Inferior parietal cortex (tissue), 1 donor: ENCODE results near the gene EEF1AKMT2.
"Not testable (repeated sequence)": the region's sequence is repeated elsewhere in the genome, so short reads cannot be mapped to it uniquely, and the experiment has no call there.

Source experiments
- DNase-seq: peaks from one replicate; pipeline ENCODE4 v3.0.0-alpha.2; 2016; ENCODE audit errors: extremely low spot score

Gene EEF1AKMT2

GRCh38 chr10:124755581-124755980, 36.1 kb downstream of the EEF1AKMT2 start:
- no peak for DNase-seq

- DNase-seq: no peak
Measured at GRCh38 chr10:124754227-124754626, 37.5 kb downstream of the EEF1AKMT2 start.

DNA sequence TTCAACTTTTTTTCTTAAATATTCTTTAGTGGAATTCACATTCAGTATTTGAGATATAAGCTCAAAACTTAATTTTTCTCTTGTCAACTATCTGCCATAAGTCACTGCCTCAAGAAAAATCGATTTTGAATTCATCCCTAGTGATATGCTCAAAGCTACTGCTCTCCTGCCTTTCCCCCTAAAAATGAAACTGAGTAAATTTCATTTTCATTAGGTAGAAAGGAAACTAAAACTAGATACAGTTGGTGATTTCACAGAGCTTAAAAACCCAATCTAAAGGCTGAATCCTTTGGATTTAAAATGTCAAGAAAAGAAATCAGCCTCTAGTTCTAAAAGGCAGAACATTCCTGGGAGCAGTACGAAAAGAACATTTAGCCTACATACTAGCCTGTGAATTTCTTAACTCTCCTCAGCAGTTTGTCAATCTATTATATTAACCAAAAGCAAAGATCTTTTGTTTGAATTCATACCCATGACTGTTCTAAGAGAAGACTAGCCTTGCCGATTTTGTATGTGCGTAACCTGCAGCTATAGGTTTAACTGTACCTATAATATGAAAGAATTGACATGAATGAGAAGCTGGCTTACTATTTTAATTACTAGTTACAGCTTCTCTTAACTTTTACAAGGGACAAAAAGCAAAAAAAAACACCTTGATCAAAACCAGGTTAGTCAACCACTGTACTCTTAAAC, 42.6 kb downstream of the EEF1AKMT2 start:
- DNase-seq: no peak

DNA sequence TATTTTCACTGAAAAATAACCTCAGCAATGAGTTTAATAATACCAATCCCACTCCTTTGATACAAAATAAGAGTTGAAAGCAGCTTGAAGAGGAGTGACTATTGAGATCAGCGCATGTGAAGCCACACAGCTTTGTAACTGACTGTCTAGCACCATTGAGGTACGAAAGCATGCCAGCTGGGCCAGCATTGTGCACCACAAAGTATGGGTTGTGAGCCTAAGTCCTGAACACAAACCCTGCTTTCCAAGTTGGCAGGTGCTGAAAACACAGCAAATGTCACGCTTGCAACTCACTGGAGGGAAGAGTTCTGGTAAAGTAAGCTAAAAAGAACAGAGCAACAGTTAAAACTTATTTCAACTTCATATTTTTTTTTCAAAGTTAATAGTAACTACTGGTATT, 43.5 kb downstream of the EEF1AKMT2 start:
- no peak for DNase-seq

DNA sequence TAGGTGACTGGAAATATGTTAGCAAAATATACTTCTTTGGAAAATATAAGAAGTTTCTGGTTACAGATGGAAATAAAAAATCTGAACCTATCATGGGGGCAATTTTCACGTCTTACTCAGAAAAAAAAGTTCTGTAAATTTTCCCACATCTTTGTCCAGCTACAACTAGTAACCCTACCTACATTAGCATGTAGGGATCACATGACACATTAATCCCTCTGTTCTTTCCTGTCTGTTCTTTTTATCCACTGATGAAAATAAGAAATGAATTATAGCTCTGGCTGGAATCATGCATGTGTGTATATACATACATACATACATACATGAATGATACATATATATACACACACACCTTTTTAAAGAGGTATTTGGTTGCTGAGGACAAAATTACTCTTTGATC, 43.9 kb downstream of the EEF1AKMT2 start:
- DNase-seq: no peak

- DNase-seq: no peak
Measured at GRCh38 chr10:124746992-124747391, 44.7 kb downstream of the EEF1AKMT2 start.

GRCh38 chr10:124746447-124746846, 45.2 kb downstream of the EEF1AKMT2 start:
- not testable (repeated sequence) for DNase-seq

DNA sequence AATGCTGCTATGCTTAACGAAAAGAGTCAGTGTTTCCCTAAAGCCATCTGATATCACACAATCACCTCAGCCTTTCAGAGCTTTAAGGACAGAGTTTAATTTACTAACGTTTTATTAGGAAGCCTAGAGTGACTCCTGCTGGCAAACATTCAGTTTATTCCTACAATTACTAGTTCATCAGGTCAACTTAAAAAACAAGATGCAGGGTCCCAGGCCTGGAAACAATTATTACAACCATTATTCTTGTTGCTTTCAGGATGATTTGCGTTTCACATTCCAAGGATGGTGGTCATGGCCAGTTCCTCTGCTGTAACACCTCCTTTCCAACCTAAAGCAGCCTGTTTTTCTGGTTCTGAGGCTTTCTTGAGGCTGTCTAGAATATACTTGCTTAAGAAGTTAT, 46.0 kb downstream of the EEF1AKMT2 start:
- DNase-seq: peak; percentile 63

GRCh38 chr10:124745252-124745651, 46.4 kb downstream of the EEF1AKMT2 start:
- no peak for DNase-seq

DNA sequence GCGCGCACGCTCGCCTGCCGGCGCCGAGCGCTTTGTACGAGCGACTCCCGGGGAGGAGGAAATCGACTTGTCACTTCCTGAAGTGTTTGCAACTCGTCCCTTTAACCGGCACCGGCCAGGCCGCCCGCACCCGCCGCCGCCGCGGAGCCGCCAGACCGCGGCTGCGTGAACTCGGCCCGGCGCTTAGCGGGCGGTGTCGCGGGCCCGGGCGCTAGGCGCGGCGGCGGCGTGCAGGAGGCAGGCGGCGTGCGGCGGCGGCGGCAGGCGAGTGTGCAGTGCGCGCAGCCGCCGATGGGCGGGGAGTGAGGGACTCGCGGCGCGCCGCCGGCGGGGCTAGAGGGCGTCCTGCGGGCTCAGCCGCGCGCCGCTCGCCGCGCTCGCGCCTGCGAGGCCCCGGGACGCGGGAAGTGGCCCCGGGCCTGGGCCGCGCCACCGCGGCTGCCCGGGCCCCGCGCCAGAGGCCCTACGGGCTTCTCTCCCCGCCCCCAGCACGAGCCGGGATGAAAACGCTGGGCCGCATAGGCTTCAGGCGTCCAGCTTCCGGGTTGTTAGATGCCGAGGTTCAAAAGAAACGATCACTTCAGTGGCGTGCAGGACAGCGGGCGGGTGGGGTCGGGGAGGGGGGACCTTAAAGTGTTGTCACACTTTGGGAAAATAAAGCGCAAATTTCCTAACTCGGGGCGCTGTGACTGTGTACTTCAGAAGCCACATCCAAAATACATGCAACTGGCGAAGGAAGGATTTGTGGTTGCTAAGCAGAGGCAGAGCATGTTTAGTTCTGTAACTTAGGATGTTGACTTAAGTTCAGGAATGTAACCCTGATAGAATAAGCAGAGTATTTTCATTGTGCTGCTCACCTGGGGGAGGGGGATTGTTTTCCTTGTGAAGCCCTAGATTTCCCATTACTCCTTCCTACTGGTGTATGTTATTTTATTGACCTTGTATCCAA, 47.3 kb downstream of the EEF1AKMT2 start, which contains the start of gene FAM53B:
Gene FAM53B, minus strand, starts transcription at position 277 of the 949 bp plus-strand sequence. CDS start 37,665 bp downstream, outside the sequence.
- DNase-seq: peak; percentile 78

GRCh38 chr10:124743191-124744101, 48.2 kb downstream of the EEF1AKMT2 start:
- no peak for DNase-seq

DNA sequence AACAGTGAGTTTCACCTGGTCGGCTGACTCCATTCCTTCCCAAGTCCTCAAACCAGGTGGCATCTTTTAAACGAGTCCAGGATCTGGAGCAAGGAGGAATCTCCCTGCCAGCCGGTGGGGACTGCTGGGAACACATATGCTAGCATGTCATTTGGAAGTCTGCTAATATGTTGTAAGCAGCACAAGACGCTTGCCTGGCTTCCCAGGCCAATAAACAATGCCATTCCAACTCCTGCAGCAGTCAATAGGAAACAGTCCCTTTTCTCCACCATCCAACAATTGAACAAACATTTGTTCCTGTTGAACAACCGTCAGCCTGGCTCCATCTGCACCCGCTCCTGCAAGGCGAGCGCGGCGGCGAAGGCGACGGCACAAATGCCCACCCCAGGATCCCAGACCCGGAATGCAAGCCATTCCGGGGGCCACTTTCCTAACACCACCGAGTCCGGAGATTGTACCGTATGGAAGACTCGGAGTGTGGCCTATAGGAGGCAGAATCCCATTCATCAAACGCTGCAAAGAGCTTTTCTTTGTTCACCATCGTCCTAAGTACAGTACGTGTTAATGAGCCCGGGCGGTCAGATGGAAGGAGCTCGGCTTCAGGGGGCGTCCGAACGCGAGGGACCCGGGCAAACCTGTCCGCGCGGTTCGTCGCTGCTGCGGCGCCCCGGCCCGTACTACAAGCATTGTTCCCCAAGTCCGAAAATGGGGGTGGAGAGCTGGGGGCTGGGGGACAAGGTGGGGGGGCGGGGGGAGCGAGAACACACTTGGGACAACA, 49.1 kb downstream of the EEF1AKMT2 start:
- DNase-seq: peak; percentile 70

DNA sequence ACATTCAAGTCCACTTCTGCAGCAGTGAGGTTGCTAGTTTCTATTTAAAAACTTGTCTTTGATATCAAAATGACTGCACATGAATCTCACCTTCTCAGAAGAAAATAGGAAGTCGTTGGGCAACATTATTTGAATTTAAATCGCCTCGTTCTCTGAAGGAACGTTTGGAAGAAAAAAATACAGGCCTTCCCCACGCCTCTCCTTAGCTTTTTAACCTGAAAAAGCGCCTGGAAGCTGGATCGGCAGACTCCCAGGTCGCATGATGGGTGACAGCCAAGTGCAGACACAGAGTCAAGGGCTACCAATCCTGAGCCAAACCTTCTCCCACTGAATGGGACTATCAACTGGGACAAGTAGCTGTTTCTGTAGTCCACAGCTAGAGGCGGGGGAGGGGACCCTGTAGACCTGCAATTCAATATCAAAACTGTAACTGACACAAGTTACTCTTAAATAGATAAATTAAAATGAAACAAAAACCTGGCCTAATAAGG, 49.7 kb downstream of the EEF1AKMT2 start:
- DNase-seq: no peak

GRCh38 chr10:124741281-124741921, 50.3 kb downstream of the EEF1AKMT2 start:
- peak; percentile 94 for DNase-seq

DNA sequence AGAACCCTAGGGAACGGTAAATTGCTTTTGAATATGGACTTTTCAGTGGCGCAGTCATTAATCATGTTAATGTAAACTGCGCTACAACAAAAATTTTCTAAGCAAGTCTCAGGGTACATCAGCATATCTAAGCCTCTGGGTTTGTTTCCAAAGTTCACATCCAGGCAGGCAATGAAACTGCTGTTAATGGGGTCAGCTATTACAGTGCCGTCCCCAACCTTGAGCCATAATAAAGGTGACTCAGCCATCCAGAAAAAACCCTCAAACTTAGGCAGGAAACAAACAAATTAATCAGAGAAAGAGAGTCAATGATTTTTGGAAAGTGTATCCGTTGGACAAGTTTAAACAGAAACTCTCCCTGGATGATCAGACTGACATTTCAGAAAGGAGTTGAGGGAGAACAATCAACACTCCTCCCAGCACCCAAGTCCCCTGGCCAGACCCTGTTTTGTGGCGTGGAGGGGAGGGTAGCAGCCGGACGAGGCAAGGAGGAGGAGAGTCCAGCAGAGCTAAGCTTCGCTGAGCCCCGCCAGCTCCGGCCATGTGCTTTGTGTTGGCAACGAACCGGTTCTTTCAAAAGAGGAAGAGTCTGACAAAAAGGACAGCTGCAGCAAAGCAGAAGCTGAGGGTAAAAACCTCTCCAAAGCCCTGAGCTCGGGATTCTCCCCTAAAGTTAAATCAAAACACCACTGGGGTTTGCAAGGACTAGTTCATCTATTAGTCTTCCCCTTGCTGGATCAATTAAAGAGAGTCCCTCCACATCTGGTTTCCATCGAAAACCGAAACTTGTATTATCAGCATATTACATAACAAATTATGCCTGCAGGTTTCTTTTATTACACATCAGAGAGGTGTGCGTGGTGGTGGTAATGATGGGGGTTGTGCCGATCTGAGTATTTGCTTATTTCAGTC, 51.1 kb downstream of the EEF1AKMT2 start:
- DNase-seq: peak; percentile 65

DNA sequence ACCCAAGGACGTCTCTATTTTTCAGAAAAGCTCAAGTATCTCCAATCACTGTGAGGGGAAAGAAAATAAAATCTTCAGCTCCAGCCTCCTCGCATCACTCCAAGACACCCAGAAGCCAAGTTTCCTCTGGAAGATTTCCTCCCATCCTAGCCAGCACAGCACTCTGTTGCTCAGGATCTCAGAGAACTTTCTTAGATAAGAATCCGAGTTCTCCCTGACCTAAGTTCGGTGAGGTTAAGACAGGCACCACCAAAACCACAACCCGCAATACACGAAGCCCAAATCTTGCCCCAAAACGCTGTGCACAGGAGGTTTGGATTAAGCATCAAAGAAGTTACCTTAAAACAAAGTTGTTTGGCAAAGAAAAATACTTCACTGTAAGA, 51.7 kb downstream of the EEF1AKMT2 start:
- no peak for DNase-seq

GRCh38 chr10:124739119-124739921, 52.4 kb downstream of the EEF1AKMT2 start:
- DNase-seq: no peak

DNA sequence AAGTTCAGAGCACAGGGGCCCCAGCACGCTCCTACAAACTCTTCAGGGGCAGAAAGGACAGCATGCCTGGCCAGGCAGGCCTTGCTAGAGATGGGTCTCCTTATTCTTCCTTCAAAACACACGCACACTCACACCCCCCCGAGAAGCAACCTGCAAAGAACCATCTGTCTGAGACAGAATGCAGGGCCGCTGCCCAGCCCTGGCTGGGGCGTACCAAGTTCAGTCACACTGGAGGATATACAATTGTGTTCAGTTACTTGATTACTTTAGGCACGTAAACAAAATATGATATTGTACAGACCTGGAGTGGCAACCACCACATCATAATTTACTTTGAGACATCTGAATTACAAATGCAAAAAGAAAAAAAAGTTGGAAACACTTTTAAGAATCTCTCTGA, 53.2 kb downstream of the EEF1AKMT2 start:
- DNase-seq: no peak
